ENCODE results near the gene ALG12.
A peak's percentile ranks its signal among the peaks of the same experiment; 100 is the strongest.

ALG12 gene

DNA sequence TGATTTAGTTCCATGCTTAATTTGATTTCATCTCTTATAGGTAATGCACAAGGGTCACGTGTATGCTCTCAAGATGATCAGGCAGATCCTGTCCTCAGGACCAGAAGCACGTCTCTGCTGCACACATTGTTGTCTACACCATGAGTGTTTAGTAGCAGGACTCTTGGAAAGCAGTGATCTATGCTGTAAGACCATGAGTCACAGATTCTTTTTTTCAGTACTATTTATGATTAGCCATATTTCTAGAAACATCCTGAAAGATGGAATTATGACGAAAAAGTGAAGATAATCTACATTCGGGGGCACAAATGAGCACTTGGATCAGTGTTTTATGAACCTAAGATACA is 35.0 kb downstream of the ALG12 start:
- Histone ChIP-seq H4K8ac (ENCODE audit: low read depth, low read length) (no peak overlapping the region), H2BK5ac (ENCODE audit: low read depth, low read length, poor library complexity) (no peak overlapping the region), H4K91ac (ENCODE audit: low read depth, low read length) (no peak overlapping the region), H3K4me1 (ENCODE audit: control insufficient read depth in 1 of 2, insufficient read depth in 2 of 2, low read length in 2 of 2) (peaks cover 4 to 5% of the 10 kb centered on the region in 2 experiments), H3K9me3 (ENCODE audit: insufficient read depth, low read depth, low read length) (peaks cover 9% of the 10 kb centered on the region), H3K9ac (ENCODE audit: low read length) (no peak overlapping the region), H2AFZ (ENCODE audit: insufficient read depth, low read length, poor library complexity) (no peak overlapping the region), H3K23ac (ENCODE audit: low read length) (no peak overlapping the region), H3K4ac (ENCODE audit: low read depth, low read length) (no peak overlapping the region), H3K4me3 (ENCODE audit: low read depth, low read length) (no peak overlapping the region), H3K79me2 (ENCODE audit: control insufficient read depth, insufficient read depth, low read length, poor library complexity) (peaks cover 4% of the 10 kb centered on the region), H3K36me3 (ENCODE audit: control insufficient read depth in 1 of 2, insufficient read depth in 2 of 2, low read length in 2 of 2) (peaks cover 38 to 45% of the 10 kb centered on the region in 2 experiments), H4K12ac (ENCODE audit: low read depth, low read length) (no peak overlapping the region), H3K79me1 (ENCODE audit: low read length) (no peaks in the 10 kb centered on the region), H2AK5ac (ENCODE audit: low read length) (no peak overlapping the region), H3K27me3 (ENCODE audit: insufficient read depth, low read length) (no peaks in the 10 kb centered on the region), H3K14ac (ENCODE audit: low read length) (no peak overlapping the region), H2BK120ac (ENCODE audit: insufficient read depth, low read length, poor library complexity) (no peak overlapping the region), H3K4me2 (ENCODE audit: low read length) (no peak overlapping the region), H2BK12ac (ENCODE audit: low read length) (no peak overlapping the region), H3K27ac (ENCODE audit: low read depth, low read length) (no peak overlapping the region), H3K18ac (ENCODE audit: low read length) (no peak overlapping the region)
- no peak for DNase-seq
- no CpG with 5 or more reads among the region's 4 CpGs for WGBS (ENCODE audit: extremely low coverage, insufficient coverage, insufficient read length)

GRCh38 chr22:49882519-49883293 is 35.5 kb downstream of the ALG12 start:
- no peak overlapping the region for H2BK120ac ChIP-seq (ENCODE audit: insufficient read depth, low read length, poor library complexity)
- H3K9me3 ChIP-seq (ENCODE audit: insufficient read depth, low read depth, low read length), result peaks cover 9% of the 10 kb centered on the region
- no peaks in the 10 kb centered on the region for H3K79me1 ChIP-seq (ENCODE audit: low read length)
- no CpG with 5 or more reads among the region's 21 CpGs for WGBS (ENCODE audit: extremely low coverage, insufficient coverage, insufficient read length)
- peaks cover 4% of the 10 kb centered on the region for H3K79me2 ChIP-seq (ENCODE audit: control insufficient read depth, insufficient read depth, low read length, poor library complexity)
- H4K91ac ChIP-seq (ENCODE audit: low read depth, low read length), result no peak overlapping the region
- H3K36me3 ChIP-seq (ENCODE audit: control insufficient read depth in 1 of 2, insufficient read depth in 2 of 2, low read length in 2 of 2), result peaks cover 37 to 44% of the 10 kb centered on the region in 2 experiments
- H2AK5ac ChIP-seq (ENCODE audit: low read length), result no peak overlapping the region
- no peak overlapping the region for H2BK5ac ChIP-seq (ENCODE audit: low read depth, low read length, poor library complexity)
- no peak overlapping the region for H4K8ac ChIP-seq (ENCODE audit: low read depth, low read length)
- H3K27ac ChIP-seq (ENCODE audit: low read depth, low read length), result no peak overlapping the region
- DNase-seq, result no peak
- no peak overlapping the region for H3K23ac ChIP-seq (ENCODE audit: low read length)
- peaks cover 4 to 5% of the 10 kb centered on the region in 2 experiments for H3K4me1 ChIP-seq (ENCODE audit: control insufficient read depth in 1 of 2, insufficient read depth in 2 of 2, low read length in 2 of 2)
- no peak overlapping the region for H2AFZ ChIP-seq (ENCODE audit: insufficient read depth, low read length, poor library complexity)
- H3K4me2 ChIP-seq (ENCODE audit: low read length), result no peak overlapping the region
- H2BK12ac ChIP-seq (ENCODE audit: low read length), result no peak overlapping the region
- H3K4me3 ChIP-seq (ENCODE audit: low read depth, low read length), result no peak overlapping the region
- H4K12ac ChIP-seq (ENCODE audit: low read depth, low read length), result no peak overlapping the region
- H3K18ac ChIP-seq (ENCODE audit: low read length), result no peak overlapping the region
- no peak overlapping the region for H3K9ac ChIP-seq (ENCODE audit: low read length)
- H3K4ac ChIP-seq (ENCODE audit: low read depth, low read length), result no peak overlapping the region
- H3K27me3 ChIP-seq (ENCODE audit: insufficient read depth, low read length), result no peaks in the 10 kb centered on the region
- H3K14ac ChIP-seq (ENCODE audit: low read length), result no peak overlapping the region

GRCh38 chr22:49881856-49882255 is 36.4 kb downstream of the ALG12 start:
- H3K23ac ChIP-seq (ENCODE audit: low read length), result no peak overlapping the region
- no peak overlapping the region for H2BK5ac ChIP-seq (ENCODE audit: low read depth, low read length, poor library complexity)
- no peak overlapping the region for H3K14ac ChIP-seq (ENCODE audit: low read length)
- no peak overlapping the region for H4K91ac ChIP-seq (ENCODE audit: low read depth, low read length)
- no peak overlapping the region for H2AFZ ChIP-seq (ENCODE audit: insufficient read depth, low read length, poor library complexity)
- no peak overlapping the region for H3K27ac ChIP-seq (ENCODE audit: low read depth, low read length)
- peaks cover 4% of the 10 kb centered on the region for H3K79me2 ChIP-seq (ENCODE audit: control insufficient read depth, insufficient read depth, low read length, poor library complexity)
- peaks cover 35 to 39% of the 10 kb centered on the region in 2 experiments for H3K36me3 ChIP-seq (ENCODE audit: control insufficient read depth in 1 of 2, insufficient read depth in 2 of 2, low read length in 2 of 2)
- WGBS (ENCODE audit: extremely low coverage, insufficient coverage, insufficient read length), result no CpG with 5 or more reads among the region's 2 CpGs
- no peaks in the 10 kb centered on the region for H3K27me3 ChIP-seq (ENCODE audit: insufficient read depth, low read length)
- H3K18ac ChIP-seq (ENCODE audit: low read length), result no peak overlapping the region
- H2BK12ac ChIP-seq (ENCODE audit: low read length), result no peak overlapping the region
- no peak overlapping the region for H4K8ac ChIP-seq (ENCODE audit: low read depth, low read length)
- H3K4ac ChIP-seq (ENCODE audit: low read depth, low read length), result no peak overlapping the region
- no peak overlapping the region for H2AK5ac ChIP-seq (ENCODE audit: low read length)
- H3K4me1 ChIP-seq (ENCODE audit: control insufficient read depth in 1 of 2, insufficient read depth in 2 of 2, low read length in 2 of 2), result peaks cover 4 to 5% of the 10 kb centered on the region in 2 experiments
- no peak overlapping the region for H3K9ac ChIP-seq (ENCODE audit: low read length)
- H2BK120ac ChIP-seq (ENCODE audit: insufficient read depth, low read length, poor library complexity), result no peak overlapping the region
- no peak overlapping the region for H3K4me2 ChIP-seq (ENCODE audit: low read length)
- no peak overlapping the region for H3K4me3 ChIP-seq (ENCODE audit: low read depth, low read length)
- H4K12ac ChIP-seq (ENCODE audit: low read depth, low read length), result no peak overlapping the region
- peaks cover 10% of the 10 kb centered on the region for H3K9me3 ChIP-seq (ENCODE audit: insufficient read depth, low read depth, low read length)
- DNase-seq, result no peak
- H3K79me1 ChIP-seq (ENCODE audit: low read length), result no peaks in the 10 kb centered on the region

- no peak overlapping the region for H3K4ac ChIP-seq (ENCODE audit: low read depth, low read length)
- DNase-seq, result no peak
- H3K27me3 ChIP-seq (ENCODE audit: insufficient read depth, low read length), result no peaks in the 10 kb centered on the region
- no peak overlapping the region for H3K4me2 ChIP-seq (ENCODE audit: low read length)
- H2AFZ ChIP-seq (ENCODE audit: insufficient read depth, low read length, poor library complexity), result no peak overlapping the region
- no peak overlapping the region for H3K14ac ChIP-seq (ENCODE audit: low read length)
- no peak overlapping the region for H2AK5ac ChIP-seq (ENCODE audit: low read length)
- H3K27ac ChIP-seq (ENCODE audit: low read depth, low read length), result peak overlapping the region; percentile 52
- WGBS (ENCODE audit: extremely low coverage, insufficient coverage, insufficient read length), result no CpG with 5 or more reads among the region's 20 CpGs
- no peak overlapping the region for H3K9ac ChIP-seq (ENCODE audit: low read length)
- no peak overlapping the region for H4K8ac ChIP-seq (ENCODE audit: low read depth, low read length)
- no peak overlapping the region for H2BK12ac ChIP-seq (ENCODE audit: low read length)
- peak overlapping the region; percentile 36 for H4K12ac ChIP-seq (ENCODE audit: low read depth, low read length)
- H3K18ac ChIP-seq (ENCODE audit: low read length), result peak overlapping the region; percentile 81
- no peak overlapping the region for H3K4me3 ChIP-seq (ENCODE audit: low read depth, low read length)
- H3K36me3 ChIP-seq (ENCODE audit: control insufficient read depth in 1 of 2, insufficient read depth in 2 of 2, low read length in 2 of 2), result peaks cover 22 to 25% of the 10 kb centered on the region in 2 experiments
- H3K79me2 ChIP-seq (ENCODE audit: control insufficient read depth, insufficient read depth, low read length, poor library complexity), result peaks cover 4% of the 10 kb centered on the region
- peak overlapping the region; percentile 29 for H2BK5ac ChIP-seq (ENCODE audit: low read depth, low read length, poor library complexity)
- no peak overlapping the region for H3K23ac ChIP-seq (ENCODE audit: low read length)
- H3K9me3 ChIP-seq (ENCODE audit: insufficient read depth, low read depth, low read length), result peaks cover 7% of the 10 kb centered on the region
- H2BK120ac ChIP-seq (ENCODE audit: insufficient read depth, low read length, poor library complexity), result no peak overlapping the region
- peak overlapping the region; percentile 35 for H4K91ac ChIP-seq (ENCODE audit: low read depth, low read length)
- H3K4me1 ChIP-seq (ENCODE audit: control insufficient read depth in 1 of 2, insufficient read depth in 2 of 2, low read length in 2 of 2), result peaks cover 4 to 5% of the 10 kb centered on the region in 2 experiments
- H3K79me1 ChIP-seq (ENCODE audit: low read length), result no peaks in the 10 kb centered on the region
Measured at GRCh38 chr22:49880281-49880680, 38.0 kb downstream of the ALG12 start.
